Measurements from ENCODE around the gene TRIM14.

DNA sequence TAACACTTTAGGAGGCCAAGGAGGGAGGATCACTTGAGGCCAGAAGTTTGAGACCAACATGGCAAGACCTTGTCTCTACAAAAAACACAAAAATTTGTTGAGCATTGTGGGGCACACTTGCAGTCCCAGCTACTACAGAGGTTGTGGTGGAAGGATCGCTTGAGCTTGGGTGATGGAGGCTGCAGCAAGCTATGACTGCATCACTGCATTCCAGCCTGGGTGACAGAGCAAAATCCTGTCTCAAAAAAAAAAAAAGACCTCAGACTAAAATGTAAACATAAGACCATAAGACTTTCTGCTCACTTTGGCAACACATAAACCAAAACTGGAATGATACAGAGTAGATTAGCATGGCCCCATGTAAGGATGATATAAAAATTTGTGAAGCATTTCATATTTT is 87.1 kb downstream of the TRIM14 start:
- TF ChIP-seq, protein P1, sequence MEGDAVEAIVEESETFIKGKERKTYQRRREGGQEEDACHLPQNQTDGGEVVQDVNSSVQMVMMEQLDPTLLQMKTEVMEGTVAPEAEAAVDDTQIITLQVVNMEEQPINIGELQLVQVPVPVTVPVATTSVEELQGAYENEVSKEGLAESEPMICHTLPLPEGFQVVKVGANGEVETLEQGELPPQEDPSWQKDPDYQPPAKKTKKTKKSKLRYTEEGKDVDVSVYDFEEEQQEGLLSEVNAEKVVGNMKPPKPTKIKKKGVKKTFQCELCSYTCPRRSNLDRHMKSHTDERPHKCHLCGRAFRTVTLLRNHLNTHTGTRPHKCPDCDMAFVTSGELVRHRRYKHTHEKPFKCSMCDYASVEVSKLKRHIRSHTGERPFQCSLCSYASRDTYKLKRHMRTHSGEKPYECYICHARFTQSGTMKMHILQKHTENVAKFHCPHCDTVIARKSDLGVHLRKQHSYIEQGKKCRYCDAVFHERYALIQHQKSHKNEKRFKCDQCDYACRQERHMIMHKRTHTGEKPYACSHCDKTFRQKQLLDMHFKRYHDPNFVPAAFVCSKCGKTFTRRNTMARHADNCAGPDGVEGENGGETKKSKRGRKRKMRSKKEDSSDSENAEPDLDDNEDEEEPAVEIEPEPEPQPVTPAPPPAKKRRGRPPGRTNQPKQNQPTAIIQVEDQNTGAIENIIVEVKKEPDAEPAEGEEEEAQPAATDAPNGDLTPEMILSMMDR (IDR thresholded peaks at IDR 0.05) = no peak
- no peak for TF ChIP-seq POLR2A (IDR thresholded peaks at IDR 0.05)
